Right forelimb (tissue), 1 donor: ENCODE measurements around the gene TEPSIN.

Experiments
- DNase-seq: peaks from one replicate; pipeline ENCODE4 v3.0.0-alpha.2; 2018

Gene TEPSIN

GRCh38 chr17:81194941-81195901, 43.6 kb downstream of the TEPSIN start:
- no peak for DNase-seq

- no peak for DNase-seq
Measured at GRCh38 chr17:81194225-81194760, 44.6 kb downstream of the TEPSIN start.

- DNase-seq, result no peak
Measured at GRCh38 chr17:81193470-81194224, 45.2 kb downstream of the TEPSIN start.

- DNase-seq, result no peak
Measured at GRCh38 chr17:81193051-81193410, 45.8 kb downstream of the TEPSIN start.

GRCh38 chr17:81192386-81193050, 46.3 kb downstream of the TEPSIN start:
- DNase-seq, result no peak

GRCh38 chr17:81191646-81192045, 47.2 kb downstream of the TEPSIN start:
- DNase-seq, result no peak

GRCh38 chr17:81191116-81191515, 47.7 kb downstream of the TEPSIN start:
- DNase-seq, result no peak

GRCh38 chr17:81190591-81190990, 48.3 kb downstream of the TEPSIN start:
- DNase-seq, result no peak

- no peak for DNase-seq
Measured at GRCh38 chr17:81189670-81190530, 49.0 kb downstream of the TEPSIN start.

- no peak for DNase-seq
Measured at GRCh38 chr17:81189016-81189415, 49.8 kb downstream of the TEPSIN start.

GRCh38 chr17:81188491-81188840, 50.4 kb downstream of the TEPSIN start:
- DNase-seq, result no peak

- DNase-seq, result no peak
Measured at GRCh38 chr17:81187586-81188490, 51.0 kb downstream of the TEPSIN start.

- DNase-seq, result no peak
Measured at GRCh38 chr17:81187120-81187519, 51.7 kb downstream of the TEPSIN start.

GRCh38 chr17:81186203-81186602, 52.7 kb downstream of the TEPSIN start:
- no peak for DNase-seq

GRCh38 chr17:81184555-81184954, 54.3 kb downstream of the TEPSIN start:
- no peak for DNase-seq

GRCh38 chr17:81183807-81184206, 55.0 kb downstream of the TEPSIN start:
- DNase-seq, result no peak

GRCh38 chr17:81183316-81183715, 55.5 kb downstream of the TEPSIN start:
- DNase-seq, result no peak

- DNase-seq, result no peak
Measured at GRCh38 chr17:81182596-81182995, 56.3 kb downstream of the TEPSIN start.

- DNase-seq, result no peak
Measured at GRCh38 chr17:81181811-81182185, 57.1 kb downstream of the TEPSIN start.

- no peak for DNase-seq
Measured at GRCh38 chr17:81180836-81181810, 57.7 kb downstream of the TEPSIN start.
